Measurements from ENCODE around the gene SUPT4H1. TPM values are rescaled to one million over a fixed set of nuclear protein-coding genes. Genes with fewer than 3 reads are reported as not detected.
"Not testable (repeated sequence)": the region's sequence is repeated elsewhere in the genome, so short reads cannot be mapped to it uniquely, and the experiment has no call there.

SUPT4H1 gene
- total RNA-seq, 2 experiments from 2014 or later, result 66.1 to 69.0 TPM

GRCh38 chr17:58341136-58341860 lies 10.7 kb downstream of the SUPT4H1 start:
- not testable (repeated sequence) for H3K27me3 Mint-ChIP-seq, DNase-seq, H3K9me3 Mint-ChIP-seq
- H3K27ac Mint-ChIP-seq, result peak overlapping the region; percentile 99
- peaks cover 58% of the 10 kb centered on the region for H3K4me1 Mint-ChIP-seq
- ChIA-PET CTCF (interaction anchor here (0.8 to 5.0 kb wide), 5 partner anchors 11 to 76 kb away, joined by 3 to 26 read pairs (median 4); partner anchors contain the start of genes RNF43 and SUPT4H1), POLR2A (interaction anchor here (0.6 to 10.3 kb wide), 5 partner anchors 7 to 1496 kb away, joined by 3 to 244 read pairs (median 66); partner anchors contain the start of genes SUPT4H1 and TSPOAP1)
- peaks cover 85% of the 10 kb centered on the region for H3K36me3 Mint-ChIP-seq (ENCODE audit: low read depth)
- peak overlapping the region; percentile 93 for H3K4me3 Mint-ChIP-seq

GRCh38 chr17:58340405-58340876 lies 11.6 kb downstream of the SUPT4H1 start:
- Mint-ChIP-seq H3K27me3 (no peaks in the 10 kb centered on the region), H3K27ac (peak overlapping the region; percentile 99), H3K4me1 (peaks cover 54% of the 10 kb centered on the region), H3K9me3 (no peaks in the 10 kb centered on the region), H3K4me3 (peak overlapping the region; percentile 93), H3K36me3 (ENCODE audit: low read depth) (peaks cover 76% of the 10 kb centered on the region)
- ChIA-PET CTCF (interaction anchor here (0.8 to 5.0 kb wide), 5 partner anchors 12 to 77 kb away, joined by 4 to 26 read pairs (median 6); partner anchors contain the start of genes RNF43 and SUPT4H1), POLR2A (interaction anchor here (8.2 to 10.3 kb wide), 3 partner anchors 6 to 14 kb away, joined by 66 to 244 read pairs (median 171); partner anchors contain the start of genes SUPT4H1 and TSPOAP1)
- no peak for DNase-seq

GRCh38 chr17:58339755-58340404 lies 12.1 kb downstream of the SUPT4H1 start:
- Mint-ChIP-seq H3K4me3 (peak overlapping the region; percentile 93), H3K27ac (peak overlapping the region; percentile 99), H3K4me1 (peaks cover 48% of the 10 kb centered on the region), H3K9me3 (no peaks in the 10 kb centered on the region), H3K27me3 (no peaks in the 10 kb centered on the region), H3K36me3 (ENCODE audit: low read depth) (peaks cover 71% of the 10 kb centered on the region)
- DNase-seq, result peak; percentile 47
- ChIA-PET POLR2A (interaction anchor here (8.2 to 10.3 kb wide), 3 partner anchors 6 to 13 kb away, joined by 66 to 244 read pairs (median 171); partner anchors contain the start of genes SUPT4H1 and TSPOAP1), CTCF (interaction anchor here (1.0 to 5.0 kb wide), 4 partner anchors 12 to 78 kb away, joined by 5 to 26 read pairs (median 8); partner anchors contain the start of genes RNF43 and SUPT4H1)

- POLR2A ChIA-PET, result interaction anchor here (1.5 to 10.3 kb wide), 5 partner anchors 5 to 22 kb away, joined by 3 to 244 read pairs (median 171); partner anchors contain the start of genes SUPT4H1 and TSPOAP1
- H3K4me1 Mint-ChIP-seq, result peaks cover 47% of the 10 kb centered on the region
- H3K9me3 Mint-ChIP-seq, result no peaks in the 10 kb centered on the region
- CTCF ChIA-PET, result interaction anchor here (1.0 to 5.0 kb wide), 4 partner anchors 13 to 78 kb away, joined by 5 to 26 read pairs (median 6); partner anchors contain the start of genes RNF43 and SUPT4H1
- peak overlapping the region; percentile 93 for H3K4me3 Mint-ChIP-seq
- H3K36me3 Mint-ChIP-seq (ENCODE audit: low read depth), result peaks cover 71% of the 10 kb centered on the region
- H3K27ac Mint-ChIP-seq, result peak overlapping the region; percentile 99
- DNase-seq, result peak; percentile 74
- H3K27me3 Mint-ChIP-seq, result no peaks in the 10 kb centered on the region
Measured at GRCh38 chr17:58338841-58339754, 12.9 kb downstream of the SUPT4H1 start.

GRCh38 chr17:58338454-58338840 lies 13.6 kb downstream of the SUPT4H1 start:
- Mint-ChIP-seq H3K27ac (peak overlapping the region; percentile 99), H3K27me3 (no peaks in the 10 kb centered on the region), H3K4me3 (peak overlapping the region; percentile 93), H3K9me3 (no peaks in the 10 kb centered on the region), H3K36me3 (ENCODE audit: low read depth) (peaks cover 66% of the 10 kb centered on the region), H3K4me1 (peaks cover 42% of the 10 kb centered on the region)
- peak; percentile 48 for DNase-seq
- ChIA-PET POLR2A (interaction anchor here (1.5 to 10.3 kb wide), 4 partner anchors 5 to 21 kb away, joined by 3 to 244 read pairs (median 118); partner anchors contain the start of genes SUPT4H1 and TSPOAP1), CTCF (interaction anchor here (1.1 to 5.0 kb wide), 7 partner anchors 9 to 119 kb away, joined by 3 to 26 read pairs (median 5); partner anchors contain the start of genes MKS1, RNF43, SUPT4H1 and TSPOAP1)

- peaks cover 63% of the 10 kb centered on the region for H3K36me3 Mint-ChIP-seq (ENCODE audit: low read depth)
- H3K27ac Mint-ChIP-seq, result peak overlapping the region; percentile 99
- peak; percentile 95 for DNase-seq
- H3K9me3 Mint-ChIP-seq, result no peaks in the 10 kb centered on the region
- ChIA-PET POLR2A (interaction anchor here (0.6 to 10.3 kb wide), 7 partner anchors 6 to 87 kb away, joined by 3 to 244 read pairs (median 6); partner anchors contain the start of genes SUPT4H1 and TSPOAP1), CTCF (interaction anchor here (0.8 to 5.0 kb wide), 9 partner anchors 9 to 118 kb away, joined by 3 to 26 read pairs (median 4); partner anchors contain the start of genes MKS1, SUPT4H1 and TSPOAP1)
- peak overlapping the region; percentile 93 for H3K4me3 Mint-ChIP-seq
- H3K4me1 Mint-ChIP-seq, result peaks cover 36% of the 10 kb centered on the region
- no peaks in the 10 kb centered on the region for H3K27me3 Mint-ChIP-seq
Measured at GRCh38 chr17:58337600-58338453, 14.2 kb downstream of the SUPT4H1 start.

- Mint-ChIP-seq H3K27ac (peak overlapping the region; percentile 99), H3K27me3 (no peaks in the 10 kb centered on the region), H3K9me3 (no peaks in the 10 kb centered on the region), H3K36me3 (ENCODE audit: low read depth) (peaks cover 59% of the 10 kb centered on the region), H3K4me3 (peak overlapping the region; percentile 93), H3K4me1 (peaks cover 30% of the 10 kb centered on the region)
- ChIA-PET POLR2A (interaction anchor here (1.5 to 10.3 kb wide), 5 partner anchors 7 to 76 kb away, joined by 3 to 244 read pairs (median 66); partner anchors contain the start of genes SUPT4H1 and TSPOAP1), CTCF (interaction anchor here (0.8 to 5.0 kb wide), 9 partner anchors 9 to 118 kb away, joined by 3 to 26 read pairs (median 4); partner anchors contain the start of genes MKS1, SUPT4H1 and TSPOAP1)
- DNase-seq, result peak; percentile 69
Measured at GRCh38 chr17:58337210-58337599, 14.8 kb downstream of the SUPT4H1 start.

GRCh38 chr17:58336456-58337209 lies 15.4 kb downstream of the SUPT4H1 start:
- no peaks in the 10 kb centered on the region for H3K9me3 Mint-ChIP-seq
- H3K27ac Mint-ChIP-seq, result peak overlapping the region; percentile 99
- DNase-seq, result no peak
- POLR2A ChIA-PET, result interaction anchor here (0.7 to 10.3 kb wide), 7 partner anchors 7 to 1501 kb away, joined by 3 to 244 read pairs (median 7); partner anchors contain the start of genes SUPT4H1 and TSPOAP1
- peak overlapping the region; percentile 93 for H3K4me3 Mint-ChIP-seq
- H3K36me3 Mint-ChIP-seq (ENCODE audit: low read depth), result peaks cover 59% of the 10 kb centered on the region
- peaks cover 25% of the 10 kb centered on the region for H3K4me1 Mint-ChIP-seq
- H3K27me3 Mint-ChIP-seq, result no peaks in the 10 kb centered on the region
- CTCF ChIA-PET, result interaction anchor here (0.5 to 5.0 kb wide), 12 partner anchors 7 to 1414 kb away, joined by 3 to 26 read pairs (median 3); partner anchors contain the start of genes HSF5, SUPT4H1 and TSPOAP1

GRCh38 chr17:58335779-58336455 lies 16.1 kb downstream of the SUPT4H1 start:
- H3K36me3 Mint-ChIP-seq (ENCODE audit: low read depth), result peaks cover 62% of the 10 kb centered on the region
- peak; percentile 90 for DNase-seq
- ChIA-PET CTCF (interaction anchor here (0.5 to 5.0 kb wide), 10 partner anchors 8 to 1413 kb away, joined by 3 to 26 read pairs (median 4); partner anchors contain the start of genes HSF5 and SUPT4H1), POLR2A (interaction anchor here (0.7 to 10.3 kb wide), 7 partner anchors 8 to 1502 kb away, joined by 4 to 244 read pairs (median 7); partner anchors contain the start of genes SUPT4H1 and TSPOAP1)
- peak overlapping the region; percentile 99 for H3K27ac Mint-ChIP-seq
- peak overlapping the region; percentile 93 for H3K4me3 Mint-ChIP-seq
- no peaks in the 10 kb centered on the region for H3K27me3 Mint-ChIP-seq
- peaks cover 24% of the 10 kb centered on the region for H3K4me1 Mint-ChIP-seq
- H3K9me3 Mint-ChIP-seq, result no peaks in the 10 kb centered on the region

Measured in activated CD4-positive, alpha-beta T cell treated with anti-CD3 and anti-CD28 coated beads, Interleukin-2, amount 10 ng/mL, durations not matched to agents 7 days and 5 days (primary cell).